Activated CD8-positive, alpha-beta memory T cell treated with anti-CD3 and anti-CD28 coated beads, Interleukin-2, amount 50 U/mL, for 24 hours (primary cell): ENCODE data around the gene TRPM3.

Experiments
- DNase-seq: peaks from one replicate; pipeline ENCODE4 v3.0.0-alpha.2; 2020; ENCODE audit errors: extremely low read depth

The TRPM3 gene

DNA sequence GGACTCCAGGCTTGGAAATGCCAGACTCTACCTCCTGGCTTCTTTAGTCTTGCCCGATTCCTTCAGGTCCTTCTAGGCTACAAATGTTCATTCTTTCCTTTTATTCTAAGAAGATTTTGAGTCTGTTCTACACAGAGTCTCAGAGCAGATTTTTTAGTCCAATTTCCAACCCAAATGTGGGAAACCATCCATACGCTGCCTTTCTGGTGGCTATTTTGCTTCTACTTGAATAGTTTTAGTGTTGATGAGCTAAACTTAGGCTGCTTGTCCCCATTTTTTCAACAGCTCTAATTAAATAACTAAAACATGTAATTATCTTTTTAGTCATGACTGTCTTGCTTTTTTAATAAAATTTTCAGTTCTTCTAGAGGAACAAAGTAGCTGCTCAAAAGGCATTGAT lies 594.5 kb downstream of the TRPM3 start:
- DNase-seq: no peak

DNA sequence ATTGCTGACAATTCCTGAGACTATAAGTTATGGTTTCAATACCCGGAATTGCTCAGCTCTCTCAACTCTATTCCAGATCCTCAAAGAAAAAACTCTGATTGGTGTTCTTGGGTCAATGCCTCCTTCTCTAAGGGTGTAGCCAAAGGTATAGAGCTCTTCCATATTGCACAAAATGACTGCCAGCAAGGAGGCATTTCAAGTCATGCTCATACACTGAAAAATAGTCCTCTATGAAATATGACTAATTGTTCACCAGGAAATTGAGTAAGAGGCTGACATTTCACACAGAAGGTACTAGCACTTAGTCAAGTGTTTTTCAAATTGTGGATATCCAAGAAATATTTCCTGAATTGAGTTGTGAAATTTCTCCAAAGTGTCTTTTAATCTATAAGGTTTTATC lies 595.9 kb downstream of the TRPM3 start:
- DNase-seq: no peak

DNA sequence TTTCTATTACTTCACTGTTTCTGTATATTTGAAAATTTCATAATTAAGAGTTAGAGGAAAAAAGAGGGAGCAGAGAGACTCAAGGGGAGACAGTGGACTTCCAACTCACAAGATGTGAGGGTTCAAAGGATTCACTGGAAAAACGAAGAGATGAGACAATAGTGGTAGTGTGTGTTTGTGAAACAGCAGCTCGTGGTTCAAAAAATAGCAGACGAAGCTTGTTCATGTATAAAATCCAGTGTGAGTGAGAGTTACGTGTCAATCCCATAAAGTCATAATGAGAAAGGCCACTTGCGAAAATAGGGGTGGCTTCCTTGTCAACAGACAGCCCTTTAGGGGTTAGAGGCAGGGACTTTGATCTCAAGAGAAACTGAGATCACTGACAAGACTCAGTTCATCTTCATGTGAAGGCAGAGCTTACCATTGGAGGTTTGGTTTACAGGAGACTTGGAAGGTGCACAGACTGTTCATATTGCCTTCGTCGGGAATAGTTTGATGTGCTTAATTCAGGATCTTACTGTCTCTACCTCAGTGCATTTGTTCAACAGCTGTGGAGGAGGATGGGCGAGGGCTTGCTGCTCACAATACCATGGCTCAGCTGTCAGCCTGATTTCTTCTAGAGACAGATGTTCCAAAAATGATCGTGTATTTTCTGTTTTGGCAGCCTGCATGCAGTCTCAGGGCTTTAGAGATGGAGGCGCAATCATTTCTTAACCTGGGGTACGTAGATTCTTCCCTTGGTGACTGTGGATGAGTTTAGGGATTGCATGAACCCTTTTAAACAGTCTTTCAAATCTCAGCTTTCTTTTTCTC lies 601.3 kb downstream of the TRPM3 start:
- DNase-seq: no peak

DNA sequence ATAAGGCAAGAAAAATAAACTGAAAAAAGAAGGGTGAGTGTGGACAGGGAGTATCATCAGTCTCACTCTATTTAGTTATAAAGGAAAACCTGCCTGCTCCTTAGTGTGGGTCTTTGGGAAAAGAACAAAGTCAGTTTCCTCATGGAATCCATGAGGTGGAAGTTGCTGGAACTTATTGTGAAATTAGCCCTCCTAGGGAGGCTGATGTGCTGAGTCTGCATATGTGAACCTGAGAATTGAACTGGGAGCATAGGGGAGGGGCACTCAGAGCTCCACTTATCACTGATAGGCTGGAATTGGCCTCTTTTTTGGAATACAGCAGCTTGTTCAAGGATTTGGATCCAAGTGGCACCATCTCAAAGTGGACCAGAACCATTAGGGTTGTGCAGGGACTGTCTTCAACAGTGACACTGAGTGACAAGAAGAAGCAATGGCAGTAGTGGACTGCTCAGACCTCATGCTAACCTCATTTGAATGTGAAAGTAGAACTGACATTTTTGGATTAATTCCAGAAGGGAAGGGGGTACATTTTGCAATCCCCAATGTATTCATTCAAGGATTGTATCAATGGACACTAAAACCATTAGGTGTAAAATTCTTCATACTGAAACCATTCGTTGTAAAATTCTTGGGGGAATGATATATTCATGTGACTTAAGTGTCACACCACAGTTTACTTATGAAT lies 603.4 kb downstream of the TRPM3 start:
- DNase-seq: no peak

DNA sequence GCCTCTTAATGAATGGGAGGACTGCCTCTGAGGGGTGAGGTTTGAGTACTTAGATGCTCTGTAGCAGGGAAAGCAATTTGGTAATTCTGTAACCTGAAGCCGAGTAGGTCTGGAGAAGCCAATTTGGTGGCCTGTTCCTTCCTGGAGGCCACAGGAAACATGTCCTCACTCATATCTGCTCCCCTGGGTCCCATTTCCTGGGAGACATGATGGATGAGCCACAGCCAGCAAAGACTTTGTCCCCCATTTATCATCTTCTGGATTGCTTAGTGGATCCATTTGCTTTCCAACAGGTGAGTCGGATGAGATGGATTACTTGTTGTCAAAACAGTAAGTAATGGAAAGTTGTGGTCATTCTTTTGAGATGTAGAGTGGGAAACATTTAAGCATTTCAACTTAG lies 607.1 kb downstream of the TRPM3 start:
- no peak for DNase-seq

DNA sequence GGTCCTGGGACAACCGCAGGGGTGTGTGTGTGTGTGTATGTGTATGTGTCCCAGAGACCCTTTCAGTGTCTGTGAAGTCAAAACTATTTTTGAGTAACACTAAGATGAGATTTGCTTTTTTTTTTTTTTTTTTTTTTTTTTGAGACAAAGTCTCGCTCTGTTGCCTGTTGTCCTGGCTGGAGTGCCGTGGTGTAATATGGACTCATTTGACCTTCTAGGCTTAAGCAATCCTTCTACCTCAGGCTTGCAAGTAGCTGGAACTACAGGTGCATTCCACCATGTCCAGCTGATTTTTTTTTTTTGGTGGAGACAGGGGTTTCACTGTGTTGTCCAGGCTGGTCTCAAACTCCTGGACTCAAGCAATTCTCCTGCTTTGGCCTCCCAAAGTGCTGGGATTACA lies 609.6 kb downstream of the TRPM3 start:
- no peak for DNase-seq

DNA sequence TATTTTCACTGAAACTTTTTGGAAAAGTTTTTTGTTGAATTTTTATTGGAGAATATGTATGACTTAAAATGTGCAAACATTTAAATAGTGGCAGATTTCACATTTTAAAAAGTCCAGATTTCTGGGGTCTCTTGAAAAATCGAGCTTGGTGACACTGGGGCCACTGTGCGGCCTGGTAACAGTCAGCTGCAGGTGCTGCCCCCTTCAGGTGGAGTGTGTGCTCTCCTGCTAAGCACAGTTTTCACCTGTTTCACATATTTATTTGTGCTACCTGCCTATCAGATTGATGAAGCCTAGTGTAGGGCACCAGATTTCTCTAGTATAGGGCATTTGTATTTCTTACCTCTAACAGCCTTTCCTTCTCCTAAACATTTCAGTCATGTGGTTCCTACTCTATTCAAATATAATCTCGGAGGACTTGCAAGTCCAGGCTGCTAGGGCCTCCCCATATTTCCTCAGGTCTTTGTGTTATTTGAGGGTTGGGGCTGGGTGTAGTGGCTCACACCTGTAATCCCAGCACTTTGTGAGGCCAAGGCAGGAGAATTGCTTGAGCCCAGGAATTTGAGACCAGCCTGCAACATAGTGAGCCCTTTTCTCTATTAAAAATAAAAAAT lies 611.2 kb downstream of the TRPM3 start:
- no peak for DNase-seq

DNA sequence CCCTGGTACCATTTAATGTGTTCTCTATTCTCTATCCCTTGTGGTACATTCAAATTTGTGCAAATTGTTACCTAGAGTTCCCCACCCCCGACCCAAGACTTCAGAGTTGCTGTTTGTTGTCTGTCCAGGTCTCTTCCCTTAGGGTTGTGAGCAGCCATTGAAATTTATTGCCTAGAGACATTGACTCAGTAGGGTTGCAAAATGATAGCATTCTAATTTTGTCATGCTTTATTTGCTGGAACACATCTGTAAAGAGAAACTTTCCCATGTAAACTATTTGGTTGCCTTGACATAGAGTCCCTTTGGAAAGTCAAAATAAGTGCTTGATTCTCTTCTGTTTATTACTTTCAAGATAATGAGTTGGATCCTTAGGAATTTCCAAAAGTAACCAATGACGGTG lies 615.3 kb downstream of the TRPM3 start:
- no peak for DNase-seq

DNA sequence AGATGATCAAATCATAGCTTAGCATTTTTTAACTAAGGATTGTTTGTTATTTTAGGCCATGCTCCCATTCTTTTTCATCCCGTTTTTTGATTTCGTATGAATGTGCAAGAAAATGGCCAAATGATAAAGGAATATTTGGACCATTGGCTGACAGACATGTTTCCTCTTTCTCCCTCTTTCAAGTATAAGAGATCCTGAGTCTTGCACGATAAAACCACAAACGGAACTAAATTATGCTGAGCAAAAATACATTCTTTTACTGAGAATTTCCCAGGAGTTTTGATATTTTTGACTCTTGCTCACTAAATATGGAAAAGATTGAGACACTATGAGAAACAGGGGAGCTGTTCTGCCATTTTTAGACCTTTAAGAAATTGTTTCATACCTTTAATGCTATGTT lies 616.6 kb downstream of the TRPM3 start:
- DNase-seq: no peak

DNA sequence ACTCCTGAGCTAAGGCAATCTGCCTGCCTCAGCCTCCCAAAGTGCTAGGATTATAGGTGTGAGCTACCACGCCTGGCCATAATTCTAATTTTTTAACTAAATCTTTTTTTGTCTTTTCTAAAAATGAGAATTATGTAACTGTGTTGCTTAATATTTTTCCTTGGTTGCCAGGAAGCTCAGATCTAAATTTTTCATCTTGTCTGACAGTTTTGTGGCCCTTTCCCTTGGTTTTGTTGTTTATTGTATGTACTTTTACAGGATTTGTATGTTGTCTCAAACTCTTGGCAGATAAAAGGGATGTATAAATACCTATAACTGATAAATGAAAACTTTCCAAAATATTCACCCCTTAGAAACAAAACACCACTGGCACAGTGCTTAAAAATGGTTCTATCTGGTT lies 618.7 kb downstream of the TRPM3 start:
- DNase-seq: no peak

DNA sequence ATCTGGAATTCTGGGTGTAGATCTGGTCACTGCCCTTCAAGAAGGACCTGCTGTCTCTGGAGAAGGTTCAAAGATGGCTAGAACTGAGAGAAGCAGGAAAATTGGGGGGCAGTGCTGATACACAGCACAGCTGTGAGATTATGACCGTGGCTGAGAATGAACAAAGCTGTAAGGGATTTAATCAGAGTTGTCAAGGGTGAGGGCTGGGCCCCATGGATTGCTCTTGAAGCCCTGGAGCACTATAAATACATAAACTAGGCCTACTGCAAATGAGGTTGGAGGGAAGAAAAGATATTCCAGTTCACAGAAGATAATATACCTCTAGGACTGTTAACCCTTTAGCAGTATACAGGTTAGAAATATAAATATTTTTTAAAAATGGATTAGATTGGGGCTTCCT lies 620.6 kb downstream of the TRPM3 start:
- DNase-seq: no peak

DNA sequence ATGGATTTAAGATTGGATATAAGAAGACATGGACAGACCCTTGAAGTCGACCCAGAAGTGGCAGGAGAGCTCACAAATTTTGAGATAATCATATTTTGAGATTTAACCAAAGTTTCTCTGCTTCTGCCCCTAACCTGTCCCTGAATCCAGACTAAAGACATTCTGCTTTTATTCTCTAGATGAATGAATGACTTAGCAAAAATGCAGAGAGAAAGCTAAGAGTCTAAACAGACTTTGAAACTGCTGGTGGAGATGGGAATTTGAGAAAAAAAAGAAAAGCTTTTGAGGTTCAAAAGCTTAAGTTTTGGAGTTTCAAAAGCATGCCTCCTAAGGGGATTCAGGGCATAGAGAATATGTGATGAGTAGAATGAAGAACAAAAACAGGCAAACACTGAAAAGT lies 621.8 kb downstream of the TRPM3 start:
- DNase-seq: no peak

DNA sequence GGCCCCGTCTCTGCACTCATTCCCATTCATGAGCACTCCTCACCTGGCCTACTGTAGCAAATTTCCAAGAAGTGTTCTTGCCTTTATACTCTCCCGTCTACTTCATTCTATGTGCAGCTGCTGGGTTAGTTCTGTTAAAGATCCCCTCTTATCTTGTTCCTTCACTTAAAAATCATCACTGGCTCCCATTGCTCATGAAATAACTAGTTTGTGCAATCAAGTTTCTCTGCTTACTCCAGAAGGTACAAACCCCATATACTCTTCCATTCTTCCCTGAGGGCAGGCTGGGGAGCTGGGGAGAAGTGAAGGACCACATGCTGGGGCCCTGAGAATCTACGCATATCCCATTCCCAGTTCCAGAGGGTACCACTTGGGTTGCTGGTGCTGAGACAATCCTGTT lies 622.6 kb downstream of the TRPM3 start:
- no peak for DNase-seq

DNA sequence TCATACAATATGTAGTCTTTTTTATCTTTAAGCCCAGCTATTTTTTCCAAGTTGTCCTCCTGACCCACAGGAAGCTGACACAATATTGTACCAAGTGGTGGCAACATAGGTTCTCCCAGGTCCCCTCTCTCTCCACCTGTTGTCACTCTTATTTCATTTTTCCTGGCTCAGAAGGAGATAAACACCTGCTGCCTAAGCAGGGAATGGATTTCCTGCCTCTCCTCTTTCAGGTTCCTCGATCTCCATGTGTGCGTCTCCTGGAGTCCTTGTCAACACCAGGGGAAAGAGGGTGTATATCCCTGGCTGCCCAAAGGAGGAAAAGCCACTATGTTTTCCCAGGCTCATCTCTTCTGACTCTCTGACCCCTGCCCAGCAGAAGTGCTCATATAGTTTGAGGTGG lies 625.2 kb downstream of the TRPM3 start:
- no peak for DNase-seq

DNA sequence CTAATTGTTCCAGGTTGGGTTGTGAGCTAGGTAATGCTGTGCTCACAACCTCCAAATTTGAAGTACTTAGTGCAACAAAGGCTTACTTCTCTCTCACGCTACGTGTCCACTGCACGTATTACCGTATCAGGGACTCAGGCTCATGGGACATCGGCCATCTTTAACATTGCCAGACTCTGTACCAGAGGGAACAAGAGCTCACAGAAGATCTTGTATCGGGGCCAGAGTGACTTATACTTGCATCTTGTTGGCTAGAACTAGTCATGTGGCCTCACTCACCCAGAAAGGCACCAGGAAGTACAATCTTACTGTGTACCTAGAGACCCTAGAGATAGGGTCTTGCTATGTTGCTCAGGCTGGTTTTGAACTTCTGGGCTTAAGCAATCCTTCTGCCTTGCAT lies 625.9 kb downstream of the TRPM3 start:
- DNase-seq: no peak

DNA sequence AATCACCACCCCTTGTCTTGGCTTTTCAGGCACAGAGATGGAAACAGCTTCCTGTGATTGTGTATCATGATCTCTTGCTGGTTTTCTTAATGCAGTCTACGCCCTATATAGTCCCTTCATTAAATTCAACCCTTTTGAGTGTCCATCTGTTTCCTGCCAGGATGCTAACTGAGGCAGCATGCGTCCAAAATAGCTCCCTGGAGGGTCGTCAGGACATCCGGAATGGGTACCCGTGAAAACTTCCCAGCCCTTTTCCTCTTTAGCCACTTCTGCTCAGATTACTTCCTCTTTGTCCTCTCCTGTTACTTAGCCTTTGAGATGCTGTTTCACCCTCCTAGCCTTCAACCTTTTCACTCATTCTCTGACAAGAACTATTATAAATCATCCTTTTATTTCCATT lies 627.2 kb downstream of the TRPM3 start:
- no peak for DNase-seq

DNA sequence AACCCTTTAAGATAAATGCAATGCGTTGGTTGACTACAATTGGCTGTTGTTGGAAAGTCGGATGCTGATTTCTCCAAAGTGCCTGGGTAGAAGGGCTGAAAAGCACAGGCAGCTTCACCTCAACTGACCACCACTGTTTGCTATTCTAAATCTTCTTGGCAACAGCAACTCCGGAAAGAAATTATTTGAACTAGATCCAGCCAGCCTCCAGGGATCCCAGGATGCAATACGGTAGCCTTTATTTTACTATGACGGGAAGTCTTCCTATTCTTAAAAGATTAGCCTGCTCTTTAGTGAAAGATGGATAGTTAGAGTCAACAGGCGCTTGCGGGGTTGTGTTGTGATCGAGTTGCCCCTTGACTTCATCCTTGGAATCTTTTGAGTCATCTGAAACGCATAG lies 628.4 kb downstream of the TRPM3 start:
- no peak for DNase-seq

DNA sequence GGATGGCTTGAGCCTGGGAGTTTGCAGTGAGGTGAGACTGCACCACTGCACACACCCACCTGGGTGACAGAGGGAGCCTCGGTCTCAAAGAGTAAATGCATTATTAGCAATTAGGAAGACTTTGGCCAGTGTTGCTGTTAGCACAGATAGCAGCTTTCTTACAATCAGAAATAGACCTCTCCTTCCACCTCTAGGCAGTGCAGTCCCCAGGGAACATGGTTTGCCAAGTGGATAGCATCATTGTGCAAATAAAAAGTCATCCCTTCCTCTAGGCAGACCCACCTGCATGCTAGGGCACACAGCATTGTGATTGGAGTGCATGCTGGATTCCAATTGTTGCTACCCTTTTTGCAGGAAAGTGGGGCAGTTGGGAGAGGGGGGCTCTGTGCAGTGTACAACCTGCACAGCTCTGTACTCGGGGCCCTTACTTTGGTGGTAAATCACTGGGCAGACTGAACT lies 629.1 kb downstream of the TRPM3 start:
- no peak for DNase-seq

DNA sequence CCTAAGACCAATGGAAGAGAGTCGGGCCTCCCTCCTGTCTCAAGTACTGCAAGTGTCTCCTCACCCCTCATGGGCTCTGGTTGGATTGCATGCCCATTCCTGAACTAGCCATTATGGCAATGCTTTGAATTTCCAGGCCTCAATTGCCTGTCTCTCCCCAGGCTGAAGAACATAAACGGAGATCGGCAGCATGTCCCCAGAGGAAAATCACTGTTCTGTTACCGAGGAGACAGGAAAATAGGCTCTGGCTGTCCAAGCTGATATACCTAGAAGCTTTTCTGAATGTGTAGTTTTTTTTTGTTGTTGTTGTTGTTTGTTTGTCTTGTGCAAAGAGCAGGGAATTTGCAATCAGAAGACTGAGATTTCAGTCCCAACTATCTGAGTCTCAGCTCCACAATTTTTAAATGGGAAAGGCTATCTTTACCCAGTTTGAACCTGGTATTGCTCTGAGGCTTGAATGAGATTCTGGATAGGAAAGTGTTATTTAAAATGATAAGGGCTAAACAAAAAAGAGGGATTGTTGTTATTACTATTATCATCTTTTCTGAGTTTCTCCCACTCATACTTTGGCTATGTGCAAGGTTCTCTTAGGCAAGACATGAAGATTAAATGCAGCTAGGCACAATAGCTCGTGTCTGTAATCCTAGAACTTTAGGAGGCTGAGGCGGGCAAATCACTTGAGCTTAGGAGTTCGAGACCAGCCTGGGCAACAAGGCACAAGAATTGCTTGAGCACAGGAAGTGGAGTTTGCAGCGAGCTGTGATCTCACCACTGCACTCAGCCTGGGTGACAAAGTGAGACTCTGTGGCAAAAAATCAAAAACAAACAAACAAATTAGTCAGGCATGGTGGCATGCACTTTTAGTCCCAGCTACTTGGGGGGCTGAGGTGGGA lies 629.7 kb downstream of the TRPM3 start:
- no peak for DNase-seq

DNA sequence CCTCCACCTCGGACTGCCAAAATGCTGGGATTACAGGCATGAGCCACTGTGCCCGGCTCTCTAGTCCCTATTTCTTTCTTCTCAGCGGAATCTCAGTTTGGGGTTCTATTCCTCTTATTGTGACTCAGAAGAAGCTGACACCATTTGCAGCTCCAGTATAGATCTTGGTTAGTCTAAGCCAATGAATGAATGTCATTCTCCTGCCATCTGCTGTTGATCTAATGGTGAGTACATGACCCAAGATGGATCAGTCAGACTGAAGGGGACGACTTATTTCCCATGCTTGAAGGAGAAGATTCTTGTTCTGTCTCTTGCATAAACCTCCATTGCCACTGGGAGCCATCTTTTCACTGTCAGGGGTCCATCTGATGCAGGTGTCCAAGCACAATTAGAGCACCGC lies 630.9 kb downstream of the TRPM3 start:
- no peak for DNase-seq

DNA sequence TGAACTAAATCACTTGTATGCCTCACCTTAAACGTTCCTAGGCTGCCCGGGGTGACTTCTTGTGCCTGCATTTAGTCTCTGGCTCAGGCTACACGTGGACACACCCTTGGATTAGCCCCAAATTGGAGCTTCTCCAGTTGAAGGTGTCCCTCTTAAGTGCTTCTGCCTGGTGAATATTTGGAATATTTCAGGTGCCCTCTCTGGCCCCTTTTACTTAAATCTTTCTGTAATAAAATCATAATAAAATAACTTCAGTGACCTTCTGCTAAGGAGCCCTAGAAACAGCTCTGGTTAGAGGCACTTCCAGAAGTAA lies 632.7 kb downstream of the TRPM3 start:
- no peak for DNase-seq

DNA sequence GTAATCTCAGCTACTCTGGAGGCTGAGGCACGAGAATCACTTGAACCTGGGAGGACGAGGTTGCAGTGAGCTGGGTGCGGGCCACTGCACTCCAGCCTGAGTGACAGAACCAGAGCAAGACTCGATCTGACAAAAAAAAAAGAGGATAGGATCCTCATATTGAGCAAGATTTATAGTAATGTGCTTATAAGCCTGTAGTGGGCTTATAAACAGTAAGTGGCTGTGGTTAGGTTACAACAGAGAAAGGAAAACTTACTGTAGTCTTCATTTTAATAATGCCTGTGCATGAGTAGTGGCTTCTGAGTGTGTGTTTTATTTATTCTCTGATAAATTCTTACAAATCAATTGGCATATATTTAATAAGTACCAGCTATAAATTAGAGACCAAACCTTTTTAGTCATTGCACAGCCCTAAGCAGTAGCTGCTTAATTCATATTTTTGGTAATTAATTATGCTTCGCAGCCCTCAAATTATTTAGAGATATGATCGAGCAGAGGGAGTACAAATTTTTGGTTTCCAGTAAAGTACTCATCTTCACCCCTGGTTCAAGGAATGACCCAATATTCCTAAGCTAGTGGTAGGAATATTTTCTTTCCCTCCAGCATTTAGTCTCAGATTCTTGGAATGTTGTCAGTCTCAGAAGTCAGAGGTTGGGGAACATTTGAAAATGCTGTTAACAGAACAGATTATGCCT lies 633.2 kb downstream of the TRPM3 start:
- no peak for DNase-seq
